ENCODE results near the gene MOB1B. TPM values are rescaled to one million over a fixed set of nuclear protein-coding genes. Genes with fewer than 3 reads are reported as not detected.

Gene MOB1B
- total RNA-seq, 4 donors from 2014 or later: 10.0 to 42.1 (median 16.5) TPM

Other genes starting within 250 kb of the MOB1B start
- 10 to 100 TPM in 1 of 4 donors, 1 to 10 TPM in 3; 4.9 to 12.7 (median 6.2) TPM for gene JCHAIN, start 235.9 kb upstream of the MOB1B start, total RNA-seq
- gene UTP3, start 213.8 kb upstream of the MOB1B start, total RNA-seq: 10 to 100 TPM in 2 of 4 donors, 1 to 10 TPM in 2; 6.7 to 28.9 (median 17.1) TPM
- gene RUFY3, start 180.4 kb upstream of the MOB1B start, total RNA-seq: 100 to 1,000 TPM in 2 of 4 donors, 10 to 100 TPM in 2; 25.4 to 137 (median 75.9) TPM
- 10 to 100 TPM; 25.4 to 82.0 (median 37.1) TPM for gene GRSF1, start 62.5 kb upstream of the MOB1B start, total RNA-seq
- 10 to 100 TPM in 2 of 4 donors, 1 to 10 TPM in 2; 3.6 to 38.6 (median 8.1) TPM for gene DCK, start 91.3 kb downstream of the MOB1B start, total RNA-seq